NT2/D1 (cell line): ENCODE measurements around the gene L3MBTL1.

ENCODE experiments used
- DNase-seq: peaks from one replicate; pipeline ENCODE4 v3.0.0-alpha.2; 2011; ENCODE audit warnings: low read depth, low spot score
- H3K27me3 ChIP-seq: 2 replicates; pipeline ENCODE4 v1.6.0; 2011; ENCODE audit warnings: mild to moderate bottlenecking; ENCODE audit not compliant: insufficient read length, insufficient read depth
- H3K36me3 ChIP-seq: 2 replicates; pipeline ENCODE4 v1.6.1; 2011; ENCODE audit warnings: mild to moderate bottlenecking, low read length, mixed read lengths; ENCODE audit not compliant: insufficient read depth, insufficient read length
- H3K4me1 ChIP-seq: 2 replicates; pipeline ENCODE4 v1.5.1; 2011; ENCODE audit not compliant: insufficient read depth, insufficient read length
- H3K4me3 ChIP-seq: 2 replicates; pipeline ENCODE4 v1.5.1; 2011; ENCODE audit warnings: low read depth; ENCODE audit not compliant: insufficient read length
- H3K9ac ChIP-seq: 2 replicates; pipeline ENCODE4 v1.6.0; 2011; ENCODE audit warnings: low read depth; ENCODE audit not compliant: insufficient read length
- H3K9me3 ChIP-seq: 2 replicates; pipeline ENCODE4 v1.5.1; 2011; ENCODE audit warnings: mild to moderate bottlenecking, low read length; ENCODE audit not compliant: insufficient read depth
- SUZ12 ChIP-seq: IDR thresholded peaks from 2 replicates; pipeline ENCODE4 v1.6.1; 2011; ENCODE audit not compliant: insufficient read length, insufficient read depth; ENCODE audit errors: extremely low read depth
- YY1 ChIP-seq: IDR thresholded peaks from 2 replicates; pipeline ENCODE4 v1.6.1; 2011; ENCODE audit not compliant: insufficient read length, insufficient read depth
- ZNF274 ChIP-seq: IDR thresholded peaks from 2 replicates; pipeline ENCODE4 v1.6.1; 2011; ENCODE audit warnings: mild to moderate bottlenecking, low read depth, low read length

Gene L3MBTL1

DNA sequence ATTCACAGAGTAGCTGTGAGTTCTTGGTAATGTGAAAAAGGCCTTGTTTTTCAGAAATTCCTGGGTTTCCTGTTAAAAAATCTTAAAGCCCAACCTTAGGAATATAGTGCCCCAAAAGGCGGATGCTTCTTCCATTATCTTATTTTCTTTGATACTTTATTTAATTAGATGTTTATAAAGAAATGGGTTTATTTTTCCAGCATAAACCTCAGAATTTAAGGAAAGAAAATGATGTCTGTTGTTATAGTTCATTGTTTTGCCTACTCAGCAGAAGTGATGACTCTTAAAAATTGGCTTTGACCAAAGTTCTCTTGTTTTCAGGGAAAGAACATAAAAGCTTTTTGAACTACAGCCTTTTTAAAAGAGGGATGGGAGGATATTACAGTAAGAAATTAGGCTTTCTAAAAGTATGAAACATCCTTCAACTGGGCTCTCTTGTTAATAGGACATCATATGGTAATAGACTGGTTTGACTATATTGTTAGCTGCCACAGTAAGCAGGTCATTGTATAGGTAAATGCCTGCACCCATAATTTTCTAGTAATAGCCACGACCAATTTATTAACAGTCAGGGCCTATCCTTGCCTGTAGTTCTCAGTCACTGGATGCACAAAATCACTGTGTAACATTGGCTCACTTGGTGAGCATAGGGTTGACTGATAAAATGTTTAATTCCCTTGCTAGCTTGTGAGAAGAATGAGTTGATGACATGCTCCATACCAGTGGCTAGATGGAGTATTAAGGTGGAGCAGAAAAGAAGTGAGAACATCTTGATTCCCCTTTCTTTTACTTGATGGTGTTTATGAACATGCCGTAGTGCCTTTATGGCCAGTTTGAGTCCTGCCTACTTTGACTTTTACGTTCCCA, 44.6 kb upstream of the L3MBTL1 start:
- Histone ChIP-seq H3K27me3 (no peaks in the 10 kb centered on the region), H3K4me1 (peaks cover 3% of the 10 kb centered on the region), H3K9me3 (no peaks in the 10 kb centered on the region), H3K9ac (no peak overlapping the region), H3K36me3 (peaks cover 75% of the 10 kb centered on the region), H3K4me3 (no peak overlapping the region)
- TF ChIP-seq YY1 (no peak), ZNF274 (no peak), SUZ12 (no peak)
- no peak for DNase-seq

DNA sequence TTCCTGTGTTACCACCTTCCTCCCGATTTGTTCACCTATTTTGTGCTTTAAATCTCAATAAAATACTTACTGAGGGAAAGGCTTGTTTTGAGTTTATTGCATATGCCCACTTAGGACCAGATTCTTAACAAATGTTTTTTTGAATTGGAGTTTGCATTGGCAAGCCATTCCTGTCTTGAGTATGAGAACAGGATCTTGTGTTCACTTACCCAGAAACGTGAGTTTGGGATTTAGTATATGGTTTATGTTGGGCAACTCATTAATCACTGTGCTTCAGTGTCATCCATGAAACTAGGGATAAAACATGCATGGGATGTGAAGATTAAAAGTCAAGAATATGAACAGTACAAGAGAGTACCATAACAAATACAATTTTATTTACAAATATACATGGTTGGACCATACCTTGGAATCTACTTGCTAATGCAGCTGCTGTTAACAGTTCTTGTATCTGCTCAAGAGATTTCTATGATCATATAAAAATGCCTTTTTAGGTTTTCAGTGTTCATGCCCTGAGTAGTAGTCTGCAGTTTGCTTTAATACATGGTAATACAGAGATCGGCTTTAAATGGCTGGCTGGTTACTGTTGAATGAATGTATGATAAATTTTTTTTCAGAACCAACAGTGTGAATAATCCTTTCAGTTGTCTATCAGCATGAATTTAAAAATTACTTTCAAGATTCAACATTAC, 43.8 kb upstream of the L3MBTL1 start:
- DNase-seq = no peak
- no peaks in the 10 kb centered on the region for H3K9me3 ChIP-seq
- H3K27me3 ChIP-seq = no peaks in the 10 kb centered on the region
- no peak overlapping the region for H3K4me3 ChIP-seq
- H3K9ac ChIP-seq = no peak overlapping the region
- peaks cover 73% of the 10 kb centered on the region for H3K36me3 ChIP-seq
- H3K4me1 ChIP-seq = peaks cover 3% of the 10 kb centered on the region
- TF ChIP-seq YY1 (no peak), SUZ12 (no peak)

DNA sequence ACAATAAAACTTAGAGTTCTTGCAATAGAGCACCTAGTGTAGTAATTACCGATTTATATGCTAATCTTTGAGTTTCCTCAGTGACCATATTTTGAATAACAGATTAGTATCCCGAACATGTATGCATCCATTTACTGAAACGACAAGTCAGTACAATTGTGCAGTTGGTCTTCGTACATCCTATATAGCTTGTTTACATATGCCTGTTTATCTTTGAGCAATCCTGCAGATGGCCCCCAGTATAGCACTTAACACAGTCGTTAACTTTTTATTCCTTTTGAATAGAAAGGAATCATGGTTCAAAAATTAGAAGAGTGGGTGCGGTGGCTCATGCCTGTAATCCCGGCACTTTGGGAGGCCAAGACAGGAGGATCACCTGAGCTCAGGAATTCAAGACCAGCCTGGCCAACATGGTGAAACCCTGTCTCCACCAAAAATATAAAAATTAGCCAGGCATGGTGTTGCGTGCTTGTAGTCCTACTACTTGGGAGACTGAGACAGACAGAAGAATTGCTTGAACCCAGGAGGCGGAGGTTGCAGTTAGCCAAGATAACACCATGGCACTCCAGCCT, 43.2 kb upstream of the L3MBTL1 start:
- no peak overlapping the region for H3K9ac ChIP-seq
- no peaks in the 10 kb centered on the region for H3K9me3 ChIP-seq
- DNase-seq = no peak
- no peak for TF ChIP-seq ZNF274
- peaks cover 70% of the 10 kb centered on the region for H3K36me3 ChIP-seq
- no peaks in the 10 kb centered on the region for H3K27me3 ChIP-seq
- H3K4me1 ChIP-seq = no peaks in the 10 kb centered on the region
- no peak overlapping the region for H3K4me3 ChIP-seq

DNA sequence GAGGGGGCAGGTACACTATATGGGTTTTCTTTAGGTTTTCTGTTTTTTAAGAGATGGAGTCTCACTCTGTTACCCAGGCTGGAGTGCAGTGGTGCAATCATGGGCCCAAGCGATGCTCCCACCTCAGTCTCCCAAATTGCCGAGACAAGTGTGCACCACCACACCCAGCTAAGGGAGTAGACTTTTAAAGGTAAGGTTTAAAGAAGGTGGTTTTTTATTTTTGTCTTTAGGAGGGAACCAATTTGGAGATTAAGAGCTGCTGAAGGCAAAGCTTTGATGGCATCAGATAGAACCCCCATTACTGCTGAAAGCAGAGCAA, 41.9 kb upstream of the L3MBTL1 start:
- DNase-seq = no peak
- Histone ChIP-seq H3K27me3 (no peaks in the 10 kb centered on the region), H3K9me3 (no peaks in the 10 kb centered on the region), H3K9ac (no peak overlapping the region), H3K4me3 (no peak overlapping the region), H3K4me1 (no peaks in the 10 kb centered on the region), H3K36me3 (peaks cover 61% of the 10 kb centered on the region)
- TF ChIP-seq ZNF274 (no peak), YY1 (no peak), SUZ12 (no peak)

DNA sequence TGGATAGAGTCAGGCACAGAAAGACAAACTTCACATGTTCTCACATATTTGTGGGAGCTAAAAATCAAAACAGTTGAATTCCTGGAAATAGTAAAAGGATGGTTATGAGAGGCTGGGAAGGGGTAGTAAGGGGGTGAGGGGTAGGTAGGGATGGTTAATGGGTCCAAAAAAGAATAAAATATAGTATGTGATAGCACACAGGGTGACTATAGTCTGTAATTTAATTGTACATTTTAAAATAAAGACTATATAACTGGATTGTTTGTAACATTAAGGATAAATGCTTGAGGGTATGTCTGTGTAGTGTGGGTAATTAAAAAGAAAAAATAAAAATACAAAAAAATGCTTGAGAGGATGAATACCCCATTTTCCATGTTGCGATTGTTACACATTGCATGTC, 39.9 kb upstream of the L3MBTL1 start:
- no peak for DNase-seq
- no peak overlapping the region for H3K9ac ChIP-seq
- H3K4me1 ChIP-seq = no peaks in the 10 kb centered on the region
- H3K27me3 ChIP-seq = no peaks in the 10 kb centered on the region
- no peak overlapping the region for H3K4me3 ChIP-seq
- H3K36me3 ChIP-seq = peaks cover 41% of the 10 kb centered on the region
- TF ChIP-seq ZNF274 = no peak
- no peak for TF ChIP-seq SUZ12
- no peak for TF ChIP-seq YY1
- no peaks in the 10 kb centered on the region for H3K9me3 ChIP-seq

DNA sequence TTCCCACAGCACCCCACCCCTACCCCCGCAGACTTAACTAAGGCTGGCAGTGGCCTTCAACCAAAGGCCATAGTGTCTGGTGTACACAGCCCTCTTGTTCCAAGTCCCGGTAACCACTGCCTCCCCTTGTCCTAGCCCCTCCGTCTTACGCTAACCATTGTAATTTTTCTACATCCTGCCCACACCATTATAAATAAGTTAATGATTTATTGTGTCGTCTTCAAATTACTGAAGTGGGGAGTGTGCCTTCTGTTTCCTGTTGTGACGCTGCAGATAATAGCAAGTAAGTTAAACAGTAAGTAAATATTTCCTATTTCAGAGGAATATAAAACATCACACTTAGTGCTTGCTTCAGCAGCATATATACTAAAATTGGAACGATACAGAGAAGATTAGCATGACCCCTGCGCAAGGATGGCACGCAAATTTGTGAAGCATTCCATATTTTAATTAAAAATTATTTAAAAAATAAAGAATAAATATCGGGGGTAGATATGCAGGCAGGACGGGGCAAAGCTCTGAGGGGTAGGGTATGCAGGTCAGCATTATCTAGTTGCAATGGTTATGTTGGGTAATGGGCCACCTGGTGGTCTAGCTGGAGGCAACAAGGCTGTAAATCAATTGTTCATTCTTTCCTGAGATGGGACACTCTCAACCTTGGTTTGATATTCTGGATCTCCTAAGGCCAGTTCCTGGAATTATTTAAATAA, 34.7 kb upstream of the L3MBTL1 start:
- no peak for DNase-seq
- Histone ChIP-seq H3K9ac (no peak overlapping the region), H3K4me3 (no peak overlapping the region), H3K27me3 (no peaks in the 10 kb centered on the region), H3K36me3 (peaks cover 6% of the 10 kb centered on the region), H3K9me3 (no peaks in the 10 kb centered on the region), H3K4me1 (no peaks in the 10 kb centered on the region)
- TF ChIP-seq ZNF274 (no peak), YY1 (no peak), SUZ12 (no peak)

DNA sequence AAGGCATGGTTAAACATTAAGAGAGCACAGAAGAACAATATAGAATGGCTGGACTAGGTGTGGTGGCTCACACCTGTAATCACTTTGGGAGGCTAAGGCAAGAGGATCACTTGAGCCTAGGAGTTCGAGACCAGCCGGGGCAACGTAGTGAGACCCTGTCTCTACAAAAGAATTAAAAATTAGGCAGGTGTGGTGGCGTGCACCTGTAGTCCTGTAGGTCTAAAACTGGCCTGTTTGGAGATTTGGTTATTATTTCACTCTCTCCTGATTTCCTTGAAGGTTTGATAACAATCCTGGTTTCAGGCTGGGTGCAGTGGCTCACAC, 34.2 kb upstream of the L3MBTL1 start:
- TF ChIP-seq YY1 (no peak), ZNF274 (no peak), SUZ12 (no peak)
- H3K4me3 ChIP-seq = no peak overlapping the region
- H3K9ac ChIP-seq = no peak overlapping the region
- peaks cover 6% of the 10 kb centered on the region for H3K36me3 ChIP-seq
- no peaks in the 10 kb centered on the region for H3K4me1 ChIP-seq
- H3K27me3 ChIP-seq = no peaks in the 10 kb centered on the region
- DNase-seq = no peak
- H3K9me3 ChIP-seq = no peaks in the 10 kb centered on the region
